Fibroblast of peridontal ligament (primary cell): ENCODE results near the gene CALD1.

Experiments used
- DNase-seq: peaks from one replicate; pipeline ENCODE4 v3.0.0-alpha.2; 2010; ENCODE audit errors: extremely low read depth

Gene CALD1, protein sequence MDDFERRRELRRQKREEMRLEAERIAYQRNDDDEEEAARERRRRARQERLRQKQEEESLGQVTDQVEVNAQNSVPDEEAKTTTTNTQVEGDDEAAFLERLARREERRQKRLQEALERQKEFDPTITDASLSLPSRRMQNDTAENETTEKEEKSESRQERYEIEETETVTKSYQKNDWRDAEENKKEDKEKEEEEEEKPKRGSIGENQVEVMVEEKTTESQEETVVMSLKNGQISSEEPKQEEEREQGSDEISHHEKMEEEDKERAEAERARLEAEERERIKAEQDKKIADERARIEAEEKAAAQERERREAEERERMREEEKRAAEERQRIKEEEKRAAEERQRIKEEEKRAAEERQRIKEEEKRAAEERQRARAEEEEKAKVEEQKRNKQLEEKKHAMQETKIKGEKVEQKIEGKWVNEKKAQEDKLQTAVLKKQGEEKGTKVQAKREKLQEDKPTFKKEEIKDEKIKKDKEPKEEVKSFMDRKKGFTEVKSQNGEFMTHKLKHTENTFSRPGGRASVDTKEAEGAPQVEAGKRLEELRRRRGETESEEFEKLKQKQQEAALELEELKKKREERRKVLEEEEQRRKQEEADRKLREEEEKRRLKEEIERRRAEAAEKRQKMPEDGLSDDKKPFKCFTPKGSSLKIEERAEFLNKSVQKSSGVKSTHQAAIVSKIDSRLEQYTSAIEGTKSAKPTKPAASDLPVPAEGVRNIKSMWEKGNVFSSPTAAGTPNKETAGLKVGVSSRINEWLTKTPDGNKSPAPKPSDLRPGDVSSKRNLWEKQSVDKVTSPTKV

DNA sequence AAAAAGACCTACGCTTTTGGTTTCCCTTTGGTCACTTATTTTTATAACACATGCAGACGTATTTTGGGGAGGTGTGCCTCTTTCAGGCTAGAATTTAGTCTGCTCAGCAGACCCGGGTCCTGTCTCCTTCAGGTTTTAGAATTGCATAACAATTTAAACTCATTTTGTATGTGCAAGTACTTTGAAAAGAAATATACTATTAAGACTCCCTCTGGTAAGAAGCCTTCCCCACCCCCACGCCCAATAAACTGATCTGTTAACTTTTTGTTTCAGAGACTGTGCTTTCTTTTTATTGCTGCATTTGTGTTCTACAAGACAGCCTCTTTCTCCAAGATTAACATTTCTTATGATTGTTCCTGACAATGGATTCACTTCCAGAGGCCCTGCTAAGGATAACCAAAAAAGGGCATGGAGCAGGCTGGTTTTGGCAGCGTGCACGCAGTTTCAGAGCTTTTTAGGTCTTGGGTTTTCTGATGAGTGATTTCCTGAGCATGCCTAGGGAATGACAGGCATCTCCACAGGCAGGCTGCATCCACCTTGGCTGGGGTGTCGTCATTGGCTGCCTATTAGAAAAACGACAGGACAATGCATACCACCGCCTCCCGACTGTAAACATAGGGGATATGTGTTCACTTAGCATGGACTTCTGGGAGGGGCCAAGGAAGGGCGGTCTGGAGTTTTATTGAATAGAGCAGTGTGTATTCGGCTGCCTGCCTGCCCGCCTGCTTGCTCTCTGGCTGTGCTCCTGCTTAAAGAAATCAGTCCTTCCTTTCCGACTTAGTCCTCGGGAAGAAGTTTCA lies at the start of gene CALD1:
CALD1 (plus strand) TSS at position 694 of the 800 bp plus-strand sequence. CDS start 88,100 bp downstream, outside the sequence.
- peak; percentile 99 for DNase-seq

DNA sequence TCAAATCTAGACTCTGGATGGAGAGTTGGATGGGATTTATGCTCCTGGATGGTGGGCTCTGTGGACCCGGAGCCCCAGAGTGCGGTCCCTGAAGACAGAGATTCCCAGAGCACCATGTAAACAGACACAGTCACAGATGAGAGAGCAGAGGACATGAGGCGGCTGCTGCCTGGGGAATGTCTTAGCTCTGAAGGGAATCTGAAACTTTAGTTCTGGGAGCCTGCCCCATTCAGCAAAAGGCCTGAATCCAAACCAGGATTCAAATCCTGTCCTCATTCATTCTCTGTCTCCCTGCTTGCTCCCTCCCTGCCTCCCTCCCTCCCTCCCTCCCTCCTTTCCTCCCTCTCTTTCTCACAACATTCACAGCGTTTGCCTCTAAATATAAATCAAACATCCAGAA lies 49.5 kb upstream of the CALD1 start:
- no peak for DNase-seq

DNA sequence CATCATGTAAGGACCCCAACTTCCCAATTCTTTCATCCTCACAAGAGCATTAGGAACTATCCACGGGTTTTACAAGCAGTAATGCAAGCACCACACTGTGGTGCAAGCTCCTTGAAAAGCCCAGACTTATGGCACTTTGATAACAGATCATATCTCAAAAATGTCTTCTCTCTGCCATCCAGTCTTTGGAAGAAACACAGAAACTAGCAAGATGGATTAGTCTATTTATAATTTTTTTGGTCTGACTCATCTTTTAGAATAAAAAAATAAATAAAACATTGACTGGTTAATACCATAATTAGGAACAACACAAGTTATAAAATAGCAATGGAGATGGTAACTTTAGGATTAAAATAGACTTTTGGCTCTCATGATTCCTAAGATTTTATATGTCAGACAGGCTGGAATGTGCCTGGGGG lies 49.0 kb upstream of the CALD1 start:
- peak; percentile 67 for DNase-seq

DNA sequence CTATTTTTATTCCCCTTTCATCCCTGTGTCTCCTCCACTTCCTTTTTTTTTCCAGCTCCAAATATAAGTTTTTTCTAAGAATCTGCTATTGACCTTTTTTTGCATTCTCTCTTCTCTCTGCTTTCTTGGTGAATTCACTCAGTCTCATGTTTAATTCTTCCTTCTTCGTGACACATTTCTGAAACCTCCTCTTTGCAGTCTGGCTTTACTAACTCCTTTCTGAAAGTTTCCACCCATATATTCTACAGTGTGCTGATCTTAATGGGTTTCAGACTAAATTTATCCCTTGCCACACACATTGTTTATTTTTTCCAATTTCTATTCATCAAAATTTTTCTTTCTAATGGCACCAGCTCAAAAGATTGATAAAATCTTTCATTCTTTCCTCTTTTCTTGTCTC lies 47.8 kb upstream of the CALD1 start:
- no peak for DNase-seq

DNA sequence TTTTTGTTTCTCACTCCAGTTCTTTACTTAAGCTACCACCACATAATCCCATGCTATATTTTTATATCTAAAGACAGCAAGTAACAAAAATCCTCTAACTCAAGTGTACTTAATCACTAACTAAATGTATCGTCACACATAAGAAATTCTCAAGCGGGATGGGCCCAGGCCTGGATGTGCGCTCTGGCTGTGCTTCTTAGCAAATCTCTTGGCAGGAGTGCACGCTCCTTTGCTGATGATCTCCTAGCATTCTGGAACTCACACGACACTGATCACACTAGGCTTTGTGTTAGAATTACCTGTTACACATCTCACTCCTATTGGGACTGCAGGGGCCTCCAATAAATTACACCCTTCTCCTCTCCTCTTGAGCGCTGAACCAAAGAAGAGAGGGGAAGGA lies 46.7 kb upstream of the CALD1 start:
- no peak for DNase-seq

DNA sequence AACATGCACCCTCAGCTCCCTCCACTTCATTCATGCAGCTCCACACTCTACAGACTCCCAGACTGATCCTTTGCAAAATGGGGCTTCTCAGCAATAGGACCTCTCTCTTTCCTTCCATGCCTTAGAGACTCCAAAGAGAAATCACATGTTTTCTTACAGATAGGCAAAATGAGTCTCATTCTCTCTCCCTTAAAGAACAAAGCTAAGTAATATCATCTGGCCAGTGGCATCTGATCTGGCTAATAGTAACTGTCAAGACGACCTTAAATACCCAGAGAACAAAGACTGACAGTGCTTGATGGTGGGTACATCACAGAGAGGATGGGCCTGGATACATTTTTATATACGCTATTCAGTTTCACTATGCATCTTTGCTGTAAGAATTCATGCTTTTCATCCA lies 43.1 kb upstream of the CALD1 start:
- DNase-seq: no peak

DNA sequence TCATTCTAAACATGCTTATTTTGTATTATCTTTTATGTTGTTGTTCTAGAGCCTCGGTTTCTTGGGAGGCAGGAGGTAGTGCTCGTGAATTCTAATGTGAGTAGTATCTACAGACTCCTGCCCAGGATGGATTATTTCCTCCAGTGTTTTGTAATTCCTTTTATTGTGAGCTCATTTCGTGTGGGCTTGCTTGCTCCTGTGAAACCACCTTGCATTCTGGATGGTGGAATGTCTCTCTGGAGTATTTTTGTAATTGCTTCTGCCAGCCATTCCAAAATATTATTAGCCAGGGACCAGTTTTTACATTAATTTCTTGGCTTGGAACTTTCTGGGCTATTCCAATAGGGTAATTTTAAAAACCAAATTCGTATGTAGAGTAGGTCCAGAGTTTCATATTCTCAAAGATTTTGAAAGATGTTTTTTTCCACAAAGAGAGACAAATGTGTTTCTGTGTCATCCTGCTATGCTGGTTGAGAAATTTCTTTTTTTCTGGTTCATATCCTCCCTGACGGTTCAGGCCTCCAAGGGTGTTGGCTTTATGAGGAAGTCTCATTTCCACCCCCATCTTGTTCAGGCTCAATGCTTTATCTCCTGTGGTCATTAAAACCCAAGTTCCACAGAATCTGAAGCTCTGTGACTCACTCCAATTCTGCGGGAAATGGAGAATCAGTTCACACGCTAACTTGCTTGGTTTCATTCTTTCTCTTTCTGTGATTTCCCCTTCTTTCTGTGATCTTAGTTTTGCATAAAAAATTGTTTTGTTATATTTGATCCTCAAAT lies 41.7 kb upstream of the CALD1 start:
- peak; percentile 95 for DNase-seq

DNA sequence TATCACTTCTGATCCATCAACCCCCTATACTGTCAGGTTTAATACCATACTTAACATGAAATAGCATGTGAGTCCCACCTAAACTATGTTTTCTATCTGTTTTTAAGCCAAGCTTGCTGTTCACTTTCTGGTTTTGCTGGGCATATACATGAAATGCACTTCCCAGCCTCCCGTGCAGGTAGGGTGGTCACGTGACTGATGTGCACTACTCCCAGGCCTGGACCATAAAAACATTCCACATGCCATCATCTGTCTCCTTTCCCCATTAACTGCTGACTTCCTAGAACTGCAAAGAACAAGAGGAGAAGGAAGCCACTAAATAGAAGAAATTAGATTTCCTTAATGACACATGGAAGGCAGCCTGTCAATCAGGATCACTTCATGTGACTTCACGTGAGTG lies 40.1 kb upstream of the CALD1 start:
- DNase-seq: no peak

DNA sequence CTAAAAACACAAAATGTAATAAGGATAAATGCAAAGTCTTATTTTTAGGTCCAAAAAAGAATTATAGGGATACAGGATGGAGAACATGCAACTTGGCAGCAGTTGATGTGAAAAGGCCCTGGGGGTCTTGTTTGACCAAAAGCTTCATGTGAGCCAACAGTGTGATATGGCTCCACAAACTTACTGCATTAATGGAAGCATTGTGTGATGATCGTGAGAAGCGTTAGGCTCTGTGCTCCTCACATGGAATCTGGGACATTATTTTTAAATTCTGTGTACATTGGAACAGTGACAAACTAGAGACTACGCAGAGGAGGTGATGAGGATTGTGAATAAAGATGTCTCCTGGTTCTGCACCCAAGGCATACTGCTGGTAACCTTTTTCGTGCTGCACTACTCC lies 39.1 kb upstream of the CALD1 start:
- no peak for DNase-seq

DNA sequence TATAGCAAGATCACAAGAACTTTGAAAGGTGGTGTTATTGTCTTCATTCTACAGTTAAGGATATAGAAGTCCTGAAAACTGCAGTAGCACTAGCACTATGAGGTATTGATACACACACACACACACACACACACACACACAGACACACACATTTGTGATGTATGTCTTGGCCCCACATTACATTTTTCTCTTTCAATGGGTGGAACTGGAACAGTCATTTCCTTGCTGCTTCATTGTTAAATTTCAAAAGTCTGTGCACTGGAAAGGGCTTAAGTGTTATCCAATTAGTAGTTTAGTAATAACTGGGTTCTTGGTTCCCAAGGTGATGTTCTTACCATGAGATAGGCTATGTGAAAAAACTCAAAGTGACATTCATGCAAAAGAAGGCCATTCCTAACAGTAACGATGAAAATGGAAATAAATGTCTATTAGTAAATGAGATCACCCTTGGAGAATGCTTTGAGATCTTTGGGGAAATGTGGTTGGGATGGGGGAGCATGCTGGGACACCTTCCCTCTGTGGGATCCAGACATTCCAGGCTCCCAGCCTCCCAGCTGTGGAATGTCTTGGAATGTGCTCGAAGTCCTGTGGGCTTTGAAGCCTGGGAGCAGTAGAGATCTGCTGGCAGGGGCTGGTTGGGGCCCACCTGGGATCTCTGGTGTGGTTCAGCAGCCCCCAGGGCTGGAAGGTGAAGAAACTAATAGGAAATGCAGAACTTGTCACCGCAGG lies 37.4 kb upstream of the CALD1 start:
- DNase-seq: peak; percentile 94

DNA sequence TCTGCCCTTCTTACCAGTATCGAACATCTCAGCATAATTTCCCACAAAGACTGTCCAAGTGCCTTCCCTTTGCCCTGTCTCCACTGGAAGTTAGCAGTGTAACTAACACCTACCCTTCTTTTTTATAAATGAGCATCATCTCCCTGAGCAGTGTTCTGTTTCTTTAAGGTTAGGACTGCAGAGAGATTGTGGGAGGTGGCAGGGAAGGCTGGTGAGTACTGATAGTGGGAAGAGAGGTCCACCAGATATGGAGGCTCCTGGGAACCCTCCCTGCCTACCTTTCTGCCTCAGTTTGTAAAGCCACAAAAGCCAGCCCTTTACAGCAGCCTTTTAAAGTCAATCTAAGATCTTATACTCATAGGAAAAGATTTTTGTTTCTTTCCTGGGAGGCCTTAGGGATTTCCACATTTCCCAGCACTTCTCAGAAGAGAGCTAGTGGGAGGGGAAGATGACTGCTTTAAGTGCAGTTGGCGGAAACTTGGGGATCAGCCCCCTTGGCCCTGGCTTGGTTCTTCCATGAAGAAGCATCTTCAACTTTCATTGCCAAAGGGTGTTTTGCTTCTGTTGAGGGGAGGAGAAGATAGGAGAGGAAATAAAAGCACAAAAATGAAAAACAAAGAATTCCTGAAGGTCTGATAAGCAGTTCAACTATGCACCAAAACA lies 36.6 kb upstream of the CALD1 start:
- DNase-seq: peak; percentile 98

DNA sequence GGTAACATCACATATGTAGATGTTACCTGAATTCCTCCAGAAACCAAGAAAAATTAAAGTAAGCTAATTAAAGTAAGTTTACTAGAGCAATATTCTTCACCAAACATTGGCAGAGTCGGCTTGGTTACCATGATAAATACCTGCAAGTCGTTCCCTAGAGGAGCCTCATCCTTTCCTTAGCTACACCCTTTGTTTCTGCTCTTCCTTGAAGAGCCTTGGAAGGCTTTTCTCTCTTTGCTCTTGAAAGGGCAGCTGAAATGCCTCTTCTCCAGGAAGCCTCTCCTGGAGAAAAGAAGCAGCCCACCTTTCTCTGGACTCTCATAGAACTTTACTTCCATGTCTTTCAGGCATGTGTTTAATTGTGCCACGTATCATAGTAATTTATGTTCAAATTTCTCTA lies 34.9 kb upstream of the CALD1 start:
- DNase-seq: no peak

DNA sequence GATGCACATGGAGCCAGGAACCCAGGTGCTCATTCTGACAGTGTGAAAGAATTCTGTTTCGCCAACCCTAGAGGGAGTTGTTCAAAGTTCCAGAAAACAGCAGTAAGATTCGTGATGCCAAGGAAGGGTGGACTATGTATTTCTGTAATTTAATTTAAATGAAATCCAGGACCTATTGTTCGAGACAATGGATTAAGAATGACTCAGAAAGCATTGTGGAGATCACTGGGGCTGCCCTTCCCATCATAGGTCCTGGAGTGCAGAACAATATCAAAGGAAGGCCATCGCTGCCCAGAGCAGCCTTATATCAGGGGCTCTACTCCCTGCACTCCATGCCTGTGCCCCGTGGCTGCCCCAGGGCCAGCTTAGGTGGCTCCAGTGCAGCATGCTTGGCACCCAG lies 32.1 kb upstream of the CALD1 start:
- DNase-seq: no peak

DNA sequence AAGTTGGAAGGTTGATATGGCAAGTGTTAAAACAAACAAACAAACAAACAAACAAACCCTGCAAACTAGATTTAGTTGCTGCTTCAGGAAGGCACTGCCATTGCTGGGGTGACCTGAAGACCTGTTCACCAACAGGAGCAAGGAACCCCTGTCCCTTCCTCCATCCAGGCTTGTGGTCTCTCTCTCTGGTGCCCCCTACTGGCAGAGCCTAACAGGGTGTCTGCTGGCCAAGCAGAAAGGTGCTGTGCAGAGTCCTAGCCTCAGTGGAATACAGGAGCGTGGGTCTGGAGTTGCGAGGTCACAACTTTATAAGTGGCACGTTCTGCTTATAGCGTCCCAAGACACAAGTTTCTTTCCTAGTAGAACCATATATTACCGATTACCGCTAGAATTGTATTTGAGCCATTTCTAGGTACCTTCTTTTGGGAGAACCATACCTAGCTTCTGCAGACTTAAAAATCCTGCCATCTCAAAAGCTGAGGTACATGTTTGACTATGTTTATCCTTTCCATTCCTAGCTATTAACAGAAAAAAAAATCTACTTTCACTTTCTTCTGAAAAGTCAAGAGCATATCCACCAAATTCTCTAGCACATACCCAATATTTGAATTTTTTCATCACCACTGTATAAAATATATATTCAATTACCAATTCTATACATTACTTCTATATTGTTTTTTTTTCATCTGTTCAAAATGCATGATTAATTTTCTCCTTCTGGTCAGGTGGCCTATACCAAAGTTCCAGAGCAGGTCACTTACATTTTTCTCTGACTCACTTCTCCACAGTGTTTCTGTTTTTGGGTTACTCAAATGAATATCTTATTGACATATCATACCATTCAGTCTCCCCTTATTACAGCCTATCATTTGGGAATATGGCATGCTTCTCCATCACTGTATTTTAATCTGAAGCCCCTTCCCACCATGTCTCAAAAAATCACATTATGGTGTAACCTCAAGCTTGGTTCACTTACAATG lies 29.1 kb upstream of the CALD1 start:
- DNase-seq: peak; percentile 42

DNA sequence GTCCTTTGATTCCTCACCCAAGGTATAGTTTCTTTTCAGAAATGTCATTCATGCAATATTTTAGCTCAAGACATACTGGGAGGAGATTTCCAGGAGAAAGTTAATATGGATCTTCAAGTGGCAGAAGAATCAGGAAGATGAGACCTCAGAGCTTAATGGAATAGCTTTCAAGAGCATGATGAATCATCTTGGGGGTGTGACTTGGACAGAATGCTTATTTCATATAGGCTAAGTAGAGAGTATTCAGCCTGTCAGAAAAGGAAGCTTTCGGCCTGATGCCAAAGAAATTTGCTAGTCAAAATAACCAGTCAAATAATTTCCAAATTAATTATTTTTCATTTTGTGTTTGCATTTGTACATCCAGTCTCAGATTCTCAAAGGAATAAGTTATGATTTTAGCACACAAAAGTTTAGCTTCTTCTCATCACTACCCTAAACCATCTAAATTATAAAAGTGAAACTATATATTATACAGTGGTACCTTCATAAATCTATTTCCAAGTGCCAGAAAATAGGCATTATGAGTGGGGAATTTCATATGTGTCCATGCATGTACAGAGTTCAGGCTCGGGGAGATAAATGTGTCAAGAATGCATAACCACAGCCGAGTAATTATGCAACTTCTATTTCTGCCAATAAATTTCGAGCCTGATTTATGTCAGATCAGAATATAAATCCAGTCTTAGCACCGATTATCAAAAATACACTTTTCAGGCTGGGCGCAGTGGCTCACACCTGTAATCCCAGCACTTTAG lies 27.3 kb upstream of the CALD1 start:
- peak; percentile 73 for DNase-seq

DNA sequence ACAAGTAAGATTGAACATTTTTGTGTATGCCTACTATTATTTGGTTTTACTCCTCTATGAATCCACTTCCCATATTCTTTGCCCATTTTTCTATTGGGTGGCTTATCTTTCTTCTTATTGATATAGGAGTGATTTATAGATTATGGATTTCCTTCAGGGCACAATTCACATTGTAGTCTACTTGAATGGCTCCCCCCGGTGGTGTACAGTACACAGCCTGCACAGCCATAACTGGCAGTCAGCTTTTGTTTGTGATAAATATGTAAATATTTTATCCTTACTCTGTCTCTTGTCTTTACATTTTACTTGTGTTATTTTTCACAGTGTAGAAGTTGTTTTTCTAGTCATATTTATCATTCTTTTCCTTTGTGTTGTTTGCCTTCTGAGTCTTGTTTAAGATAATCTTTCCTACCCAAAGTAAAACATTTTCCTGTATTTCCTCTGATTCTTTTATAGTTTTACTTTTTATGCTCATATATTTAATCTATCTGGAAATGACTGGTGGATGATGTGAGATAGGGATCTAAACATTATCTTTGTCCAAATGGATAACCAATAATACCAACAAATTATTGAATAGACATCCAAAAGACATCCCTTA lies 23.9 kb upstream of the CALD1 start:
- DNase-seq: peak; percentile 71

DNA sequence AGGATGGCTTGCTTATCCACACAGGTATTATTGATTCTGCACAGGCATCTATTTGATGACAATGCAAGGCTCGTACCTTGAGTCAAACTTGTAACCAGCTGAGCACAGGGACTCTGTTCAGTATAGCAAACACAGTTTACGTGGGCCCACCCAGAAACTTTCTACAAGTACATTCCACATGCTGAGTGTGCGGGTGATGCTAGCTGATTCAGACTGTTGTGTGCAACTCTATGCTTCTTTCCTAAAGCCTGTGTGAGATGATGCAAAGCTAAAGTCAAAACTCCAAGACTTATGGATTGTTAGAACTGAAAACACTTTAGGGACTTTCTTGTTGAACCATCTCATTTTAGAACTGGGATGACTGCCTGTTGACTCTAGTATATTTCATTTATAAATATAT lies 21.5 kb upstream of the CALD1 start:
- peak; percentile 76 for DNase-seq

DNA sequence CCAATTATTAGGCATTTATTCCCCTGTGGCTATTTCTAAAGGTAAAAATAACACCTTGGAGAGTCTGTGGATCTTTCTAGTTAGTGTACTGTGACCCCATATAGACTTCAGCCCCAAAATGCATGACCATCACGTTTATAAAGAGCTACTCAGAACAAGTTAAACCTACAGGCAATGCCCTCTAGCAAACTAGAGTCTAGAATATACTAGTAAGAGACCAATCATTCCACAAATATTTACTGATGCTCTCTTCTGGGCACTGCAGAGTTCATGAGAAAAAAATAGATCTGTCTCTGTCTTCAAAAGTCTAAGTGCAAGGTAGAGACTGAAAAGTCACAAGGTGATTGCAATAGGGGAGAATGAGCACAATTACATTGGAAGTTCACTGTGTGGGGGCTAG lies 20.5 kb upstream of the CALD1 start:
- DNase-seq: no peak
